IPS DF 6.9 (cell line): ENCODE data around the gene NOD2.

ENCODE experiments used
- DNase-seq: peaks from one replicate; pipeline ENCODE4 v3.0.0-alpha.2; 2013; ENCODE audit warnings: low read depth, low spot score
- H3K27ac ChIP-seq: one replicate; pipeline ENCODE4 v1.5.1; 2013; ENCODE audit warnings: low read length, control low read depth
- H3K27me3 ChIP-seq: 2 replicates; pipeline ENCODE4 v1.6.1; 2013; ENCODE audit warnings: mild to moderate bottlenecking, low read length; ENCODE audit not compliant: control insufficient read depth, insufficient read depth
- H3K36me3 ChIP-seq: 2 replicates; pipeline ENCODE4 v1.6.1; 2013; ENCODE audit warnings: low read length; ENCODE audit not compliant: control insufficient read depth, insufficient read depth
- H3K4me1 ChIP-seq: 2 replicates; pipeline ENCODE4 v1.6.1; 2013; ENCODE audit warnings: low read length; ENCODE audit not compliant: control insufficient read depth, insufficient read depth
- H3K4me3 ChIP-seq: 2 replicates; pipeline ENCODE4 v1.5.1; 2013; ENCODE audit warnings: mild to moderate bottlenecking, low read length
- H3K9me3 ChIP-seq: 2 replicates; pipeline ENCODE4 v1.6.1; 2013; ENCODE audit warnings: low read length, inconsistent platforms; ENCODE audit not compliant: control insufficient read depth, insufficient read depth
- WGBS: extraction: QIAGEN DNeasy Blood & Tissue Kit; methylation state at CpG from one replicate; pipeline ENCODE4 v1.1.7; 2013; ENCODE audit warnings: mixed read lengths, missing lambda C conversion rate; ENCODE audit not compliant: insufficient read length, insufficient coverage; 5-methylcytosine and 5-hydroxymethylcytosine counted together

NOD2 gene

GRCh38 chr16:50761267-50761666, 67.9 kb downstream of the NOD2 start:
- no peaks in the 10 kb centered on the region for H3K36me3 ChIP-seq
- no peaks in the 10 kb centered on the region for H3K4me1 ChIP-seq
- no peak overlapping the region for H3K4me3 ChIP-seq
- no peaks in the 10 kb centered on the region for H3K9me3 ChIP-seq
- no peak overlapping the region for H3K27ac ChIP-seq
- no CpG with 5 or more reads among the region's 1 CpG for WGBS
- no peaks in the 10 kb centered on the region for H3K27me3 ChIP-seq
- no peak for DNase-seq

GRCh38 chr16:50762241-50762640, 68.8 kb downstream of the NOD2 start:
- Histone ChIP-seq H3K36me3 (no peaks in the 10 kb centered on the region), H3K9me3 (no peaks in the 10 kb centered on the region), H3K27me3 (no peaks in the 10 kb centered on the region), H3K4me1 (no peaks in the 10 kb centered on the region), H3K4me3 (no peak overlapping the region), H3K27ac (no peak overlapping the region)
- no CpG with 5 or more reads among the region's 3 CpGs for WGBS
- no peak for DNase-seq

GRCh38 chr16:50763211-50763610, 69.8 kb downstream of the NOD2 start:
- no peaks in the 10 kb centered on the region for H3K9me3 ChIP-seq
- H3K27me3 ChIP-seq = no peaks in the 10 kb centered on the region
- no CpG with 5 or more reads among the region's 2 CpGs for WGBS
- DNase-seq = no peak
- H3K4me3 ChIP-seq = no peak overlapping the region
- no peak overlapping the region for H3K27ac ChIP-seq
- H3K4me1 ChIP-seq = no peaks in the 10 kb centered on the region
- H3K36me3 ChIP-seq = no peaks in the 10 kb centered on the region

- H3K36me3 ChIP-seq = no peaks in the 10 kb centered on the region
- H3K9me3 ChIP-seq = no peaks in the 10 kb centered on the region
- no peak overlapping the region for H3K27ac ChIP-seq
- no peak overlapping the region for H3K4me3 ChIP-seq
- WGBS = no CpG with 5 or more reads among the region's 1 CpG
- DNase-seq = no peak
- H3K27me3 ChIP-seq = no peaks in the 10 kb centered on the region
- no peaks in the 10 kb centered on the region for H3K4me1 ChIP-seq
These were observed 71.9 kb downstream of the NOD2 start for GRCh38 chr16:50765260-50765659.

GRCh38 chr16:50765861-50766260, 72.5 kb downstream of the NOD2 start:
- no peaks in the 10 kb centered on the region for H3K4me1 ChIP-seq
- H3K36me3 ChIP-seq = no peaks in the 10 kb centered on the region
- no peak overlapping the region for H3K27ac ChIP-seq
- DNase-seq = no peak
- WGBS = no CpG with 5 or more reads among the region's 1 CpG
- no peaks in the 10 kb centered on the region for H3K9me3 ChIP-seq
- no peak overlapping the region for H3K4me3 ChIP-seq
- H3K27me3 ChIP-seq = no peaks in the 10 kb centered on the region

- no CpG with 5 or more reads among the region's 2 CpGs for WGBS
- Histone ChIP-seq H3K36me3 (no peaks in the 10 kb centered on the region), H3K4me1 (no peaks in the 10 kb centered on the region), H3K27ac (no peak overlapping the region), H3K9me3 (no peaks in the 10 kb centered on the region), H3K4me3 (no peak overlapping the region), H3K27me3 (no peaks in the 10 kb centered on the region)
- DNase-seq = no peak
These were observed 73.8 kb downstream of the NOD2 start for GRCh38 chr16:50767197-50767596.

- no CpG with 5 or more reads among the region's 3 CpGs for WGBS
- no peak overlapping the region for H3K4me3 ChIP-seq
- H3K9me3 ChIP-seq = no peaks in the 10 kb centered on the region
- H3K4me1 ChIP-seq = no peaks in the 10 kb centered on the region
- H3K27ac ChIP-seq = no peak overlapping the region
- no peak for DNase-seq
- no peaks in the 10 kb centered on the region for H3K27me3 ChIP-seq
- no peaks in the 10 kb centered on the region for H3K36me3 ChIP-seq
These were observed 78.0 kb downstream of the NOD2 start for GRCh38 chr16:50771366-50771765.

- Histone ChIP-seq H3K4me1 (no peaks in the 10 kb centered on the region), H3K9me3 (no peaks in the 10 kb centered on the region), H3K27me3 (no peaks in the 10 kb centered on the region), H3K4me3 (no peak overlapping the region), H3K36me3 (no peaks in the 10 kb centered on the region), H3K27ac (no peak overlapping the region)
- no peak for DNase-seq
- no CpG with 5 or more reads among the region's 5 CpGs for whole genome bisulfite sequencing
These were observed 81.0 kb downstream of the NOD2 start for GRCh38 chr16:50774405-50774804.

- WGBS = no CpG with 5 or more reads among the region's 3 CpGs
- no peak for DNase-seq
These were observed 81.6 kb downstream of the NOD2 start for GRCh38 chr16:50774960-50775359.

GRCh38 chr16:50776037-50776436, 82.6 kb downstream of the NOD2 start:
- Histone ChIP-seq H3K4me1 (no peaks in the 10 kb centered on the region), H3K4me3 (no peak overlapping the region), H3K36me3 (no peaks in the 10 kb centered on the region), H3K27me3 (no peaks in the 10 kb centered on the region), H3K27ac (no peak overlapping the region), H3K9me3 (no peaks in the 10 kb centered on the region)
- DNase-seq = no peak
- WGBS = no CpG with 5 or more reads among the region's 1 CpG

More at GRCh38 chr16:50774960-50775359, 81.6 kb downstream of the NOD2 start:
- Histone ChIP-seq H3K36me3 (no peaks in the 10 kb centered on the region), H3K27ac (no peak overlapping the region), H3K4me1 (no peaks in the 10 kb centered on the region), H3K27me3 (no peaks in the 10 kb centered on the region), H3K9me3 (no peaks in the 10 kb centered on the region), H3K4me3 (no peak overlapping the region)

GRCh38 chr16:50778284-50779163, 85.1 kb downstream of the NOD2 start:
- Histone ChIP-seq H3K27ac (no peak overlapping the region), H3K36me3 (no peaks in the 10 kb centered on the region), H3K9me3 (no peaks in the 10 kb centered on the region), H3K4me1 (no peaks in the 10 kb centered on the region), H3K4me3 (no peak overlapping the region), H3K27me3 (no peaks in the 10 kb centered on the region)
- no peak for DNase-seq
- no CpG with 5 or more reads among the region's 1 CpG for WGBS
